GM12878 (cell line): Measurements from ENCODE around the gene RNF113A. TPM values are rescaled to one million over a fixed set of nuclear protein-coding genes. Genes with fewer than 3 reads are reported as not detected.

Experiments used
- ATAC-seq: fragments of 200-7000 bp; cut with Tn5 transposase; 3 replicates; pipeline ENCODE4 v1.9.1; 2020; ENCODE audit warnings: mild to moderate bottlenecking, moderate library complexity
- BruUV-seq: library from RNA; stranded (reverse); fragments of 400-500 nt; replicated peaks from 2 replicates; lab custom pipeline; 2021; lab: Mats Ljungman, UMichigan
- CTCF ChIA-PET: fragments of 300-600 bp; sonication (Branson Sonifier 250); formaldehyde crosslinking; extraction: SDS; loops from one replicate; lab custom pipeline; 2021; ENCODE audit warnings: inconsistent platforms; lab: Yijun Ruan, JAX
- POLR2A ChIA-PET: fragments of 350-600 bp; formaldehyde crosslinking; extraction: SDS; loops from one replicate; lab custom pipeline; 2021; ENCODE audit warnings: inconsistent platforms; lab: Charles Lee
- RAD21 ChIA-PET: fragments of 300-600 bp; sonication (Branson Sonifier 250); formaldehyde crosslinking; loops from one replicate; lab custom pipeline; 2023; ENCODE audit warnings: antibody characterized with exemption; ENCODE audit not compliant: unreplicated experiment; lab: Charles Lee
- SMC1A ChIA-PET: fragments of 300-600 bp; sonication (Branson Sonifier 250); formaldehyde crosslinking; loops from one replicate; lab custom pipeline; 2023; ENCODE audit not compliant: unreplicated experiment, uncharacterized antibody; lab: Charles Lee
- DNase-seq: peaks from one replicate; pipeline ENCODE4 v3.0.0-alpha.2; 2011; ENCODE audit warnings: low read depth, low spot score
- FAIRE-seq: peaks from 3 replicates; lab custom pipeline; 2011; peaks lifted over from hg19 to GRCh38; lab: Jason Lieb, UNC
- H2AFZ ChIP-seq: 2 replicates; pipeline ENCODE4 v1.6.0; 2011; ENCODE audit warnings: low read depth, low read length, control low read depth; ENCODE audit not compliant: control insufficient read depth
- H3K27ac ChIP-seq: 2 replicates; pipeline ENCODE4 v1.5.1; 2011; ENCODE audit warnings: control low read depth; ENCODE audit not compliant: control insufficient read depth, insufficient read depth
- H3K27me3 ChIP-seq, 2 experiments: replicated peaks in 1 of 2; 2 replicates each; pipeline versions ENCODE4 v1.6.0 to v1.6.1; 2011; ENCODE audit warnings: low read length in 1 of 2; ENCODE audit not compliant: control insufficient read depth in 2 of 2, insufficient read depth in 2 of 2
- H3K36me3 ChIP-seq, 2 experiments: 2 replicates each; pipeline ENCODE4 v1.5.1; 2011; ENCODE audit warnings: low read length in 1 of 2; ENCODE audit not compliant: control insufficient read depth in 2 of 2, insufficient read depth in 2 of 2
- H3K4me1 ChIP-seq: 2 replicates; pipeline ENCODE4 v1.6.1; 2011; ENCODE audit warnings: mild to moderate bottlenecking, low read length, moderate library complexity, mixed read lengths; ENCODE audit not compliant: control insufficient read depth, insufficient read depth
- H3K4me2 ChIP-seq: 2 replicates; pipeline ENCODE4 v1.6.0; 2011; ENCODE audit warnings: control low read depth; ENCODE audit not compliant: control insufficient read depth, insufficient read depth
- H3K4me3 ChIP-seq: fragments of 200-600 bp; sonication (generic); 2 replicates; pipeline ENCODE4 v1.5.1; 2016
- H3K79me2 ChIP-seq: 2 replicates; pipeline ENCODE4 v1.6.0; 2011; ENCODE audit warnings: low read length; ENCODE audit not compliant: control insufficient read depth, insufficient read depth
- H3K9ac ChIP-seq: 2 replicates; pipeline ENCODE4 v1.8.0; 2011; ENCODE audit warnings: low read length, control low read depth, mixed read lengths; ENCODE audit not compliant: control insufficient read depth, insufficient read depth
- H3K9me3 ChIP-seq: replicated peaks from 3 replicates; pipeline ENCODE4 v1.5.1; 2011; ENCODE audit warnings: mild to moderate bottlenecking, low read length; ENCODE audit not compliant: control insufficient read depth, insufficient read depth
- H4K20me1 ChIP-seq: 2 replicates; pipeline ENCODE4 v1.6.0; 2011; ENCODE audit not compliant: control insufficient read depth, insufficient read depth
- FOXM1 ChIP-seq: IDR thresholded peaks from 2 replicates; pipeline ENCODE4 v1.6.1; 2012; ENCODE audit warnings: low read depth, mild to moderate bottlenecking, inconsistent platforms, low read length, moderate library complexity
- HCFC1 ChIP-seq: fragments of 150-350 bp; IDR thresholded peaks from 2 replicates; pipeline ENCODE4 v1.6.1; 2014; ENCODE audit warnings: low read length
- NFYA ChIP-seq: IDR thresholded peaks from 2 replicates; pipeline ENCODE4 v1.6.1; 2011; ENCODE audit warnings: low read depth, mild to moderate bottlenecking, low read length, improper control_type of control experiment, borderline replicate concordance
- RELA ChIP-seq: fragments of 450-650 bp; IDR thresholded peaks from 2 replicates; pipeline ENCODE4 v1.8.0; 2014; ENCODE audit warnings: borderline replicate concordance; ENCODE audit not compliant: partially characterized antibody
- SIX5 ChIP-seq: IDR thresholded peaks from 2 replicates; pipeline ENCODE4 v1.6.1; 2011; ENCODE audit warnings: mild to moderate bottlenecking, low read depth, low read length, moderate library complexity; ENCODE audit not compliant: severe bottlenecking
- YBX1 ChIP-seq: fragments of 450-650 bp; IDR thresholded peaks from 2 replicates; pipeline ENCODE4 v1.6.1; 2016; ENCODE audit warnings: antibody characterized with exemption
- ZNF384 ChIP-seq: IDR thresholded peaks from 2 replicates; pipeline ENCODE4 v1.6.1; 2012; ENCODE audit warnings: low read depth, mild to moderate bottlenecking, low read length, improper control_type of control experiment, borderline replicate concordance
- WGBS: methylation state at CpG from one replicate; pipeline ENCODE4 v1.1.6; 2016; ENCODE audit warnings: low lambda C conversion rate; ENCODE audit not compliant: insufficient replicate concordance, insufficient coverage; ENCODE audit errors: missing lambda C conversion rate; 5-methylcytosine and 5-hydroxymethylcytosine counted together
- in situ Hi-C: fragments of 300-500 bp; cut with MboI; formaldehyde crosslinking; loops from 9 replicates; pipeline ENCODE4 v1.14.3; 2018; ENCODE audit warnings: mixed read lengths
- intact Hi-C: fragments of 100-400 bp; cut with micrococcal nuclease; formaldehyde crosslinking; loops from one replicate; pipeline ENCODE4 v1.14.2; 2022; ENCODE audit not compliant: unreplicated experiment
- polyA plus RNA-seq, 11 experiments: library from polyadenylated mRNA; depleted of rRNA in 4 of 11; unstranded in 6 of 11; stranded (reverse) in 5 of 11; fragments of >200 nt; fragmentation: Nextera tagmentation in 4 of 11; fragmentation: Illumina TruSeq in 1 of 11; extraction: Ambion mirVana in 4 of 11; extraction: Trizol in 1 of 11; gene quantifications; 1 replicate in 1 of 11; 2 replicates in 10 of 11; pipeline versions ENCODE4 v1.2.1 to v1.2.3, GENCODE V29; 2011 to 2016; ENCODE audit warnings: inconsistent platforms in 2 of 11, missing spikeins in 2 of 11, low read depth in 1 of 11
- total RNA-seq, 4 experiments: library from RNA; depleted of rRNA in 3 of 4; stranded (reverse); fragments of >200 nt in 3 of 4; fragmentation: Illumina TruSeq in 1 of 4; extraction: Trizol in 1 of 4; gene quantifications; 2 replicates each; pipeline versions ENCODE4 v1.2.1 to v1.2.3, GENCODE V29; 2013 to 2021

The RNF113A gene
- total and polyA plus RNA-seq, 10 of the 15 experiments (the other 5 are each of a cell fraction or from before 2014, with no cell fraction given): 20.6 to 33.1 (median 23.4) TPM

GRCh38 chrX:119919835-119920585 is 48.5 kb upstream of the RNF113A start:
- TF ChIP-seq RELA (no peak), SIX5 (no peak), FOXM1 (no peak), NFYA (no peak), HCFC1 (no peak), YBX1 (no peak)
- ChIA-PET RAD21 (interaction anchor here (0.7 kb wide), 1 partner anchor 441 kb away, joined by 3 read pairs; no protein-coding TSS in a partner anchor), POLR2A (no interaction called here), SMC1A (no interaction called here), CTCF (no interaction called here)
- Histone ChIP-seq H3K27me3 (no peaks in the 10 kb centered on the region), H3K9ac (no peak overlapping the region), H3K36me3 (no peaks in the 10 kb centered on the region), H3K4me3 (no peak overlapping the region), H4K20me1 (no peaks in the 10 kb centered on the region), H3K4me1 (no peaks in the 10 kb centered on the region), H3K9me3 (no peaks in the 10 kb centered on the region), H3K4me2 (no peak overlapping the region), H3K79me2 (no peaks in the 10 kb centered on the region), H3K27ac (no peak overlapping the region), H2AFZ (no peak overlapping the region)
- in situ Hi-C loops: no loop called here
- intact Hi-C loops: no loop called here
- no peak for FAIRE-seq
- ATAC-seq: no peak
- DNase-seq: no peak
- WGBS: 55% methylated on average over 5 of the region's 5 CpGs
- no TSS peak for BruUV-seq

DNA sequence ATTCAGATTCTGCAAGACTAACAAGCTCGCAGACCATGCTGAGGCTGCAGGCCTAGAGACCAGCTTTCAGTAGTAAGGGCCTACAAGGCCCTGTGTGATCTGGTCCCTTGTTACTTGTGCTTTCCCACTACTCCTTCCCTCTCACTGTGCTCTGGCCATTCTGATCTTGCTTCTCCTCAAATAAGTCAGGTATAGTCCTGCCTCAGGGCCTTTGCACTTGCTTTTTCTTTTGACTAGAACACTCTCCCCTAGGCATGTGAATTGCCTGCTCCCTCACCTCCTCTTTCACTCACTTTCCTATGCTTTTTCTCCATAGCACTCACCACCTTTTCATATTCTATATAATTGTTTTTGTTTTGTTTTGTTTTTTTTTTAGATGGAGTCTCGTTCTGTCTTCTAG is 46.3 kb upstream of the RNF113A start:
- Histone ChIP-seq H2AFZ (no peak overlapping the region), H3K9ac (no peak overlapping the region), H3K36me3 (no peaks in the 10 kb centered on the region), H3K27ac (no peak overlapping the region), H3K4me1 (no peaks in the 10 kb centered on the region), H3K4me3 (no peak overlapping the region), H3K4me2 (no peak overlapping the region), H3K79me2 (no peaks in the 10 kb centered on the region), H3K9me3 (no peaks in the 10 kb centered on the region), H3K27me3 (no peaks in the 10 kb centered on the region), H4K20me1 (no peaks in the 10 kb centered on the region)
- no peak for TF ChIP-seq ZNF384
- FAIRE-seq: no peak
- ChIA-PET POLR2A (no interaction called here), CTCF (no interaction called here), SMC1A (no interaction called here), RAD21 (no interaction called here)
- no peak for DNase-seq
- in situ Hi-C loops (no loop called here), intact Hi-C loops (no loop called here)
- no peak for ATAC-seq
- WGBS: 53% methylated on average over 2 of the region's 2 CpGs
- BruUV-seq: no TSS peak
